Endothelial cell (in vitro differentiated cells): ENCODE results near the gene TMEM109. TPM values are rescaled to one million over a fixed set of nuclear protein-coding genes. Genes with fewer than 3 reads are reported as not detected.

ENCODE experiments used
- DNase-seq: peaks from one replicate; pipeline ENCODE4 v3.0.0; 2021; ENCODE audit warnings: low spot score
- H3K27ac Mint-ChIP-seq: one replicate; pipeline ENCODE4 v1.8.0; 2021; ENCODE audit warnings: mixed read lengths, inconsistent platforms; ENCODE audit not compliant: unreplicated experiment
- H3K27me3 Mint-ChIP-seq: one replicate; pipeline ENCODE4 v1.8.0; 2021; ENCODE audit warnings: mild to moderate bottlenecking, moderate library complexity, mixed read lengths, inconsistent platforms; ENCODE audit not compliant: unreplicated experiment
- H3K36me3 Mint-ChIP-seq: one replicate; pipeline ENCODE4 v1.8.0; 2021; ENCODE audit warnings: mild to moderate bottlenecking, low read depth, mixed read lengths, inconsistent platforms; ENCODE audit not compliant: unreplicated experiment
- H3K4me1 Mint-ChIP-seq: one replicate; pipeline ENCODE4 v1.8.0; 2021; ENCODE audit warnings: mild to moderate bottlenecking, mixed read lengths, inconsistent platforms; ENCODE audit not compliant: unreplicated experiment
- H3K4me3 Mint-ChIP-seq: one replicate; pipeline ENCODE4 v1.8.0; 2021; ENCODE audit warnings: mild to moderate bottlenecking, mixed read lengths, inconsistent platforms; ENCODE audit not compliant: unreplicated experiment
- H3K9me3 Mint-ChIP-seq: one replicate; pipeline ENCODE4 v1.8.0; 2021; ENCODE audit warnings: mixed read lengths, inconsistent platforms; ENCODE audit not compliant: unreplicated experiment
- total RNA-seq: library from RNA; stranded (reverse); fragmentation: NEBNext Ultra II Directional; extraction: Animal tissue kit (Norgen Biotek cat#: 25700); gene quantifications from one replicate; pipeline ENCODE4 v1.2.1, GENCODE V29; 2021; ENCODE audit not compliant: unreplicated experiment
- TF ChIP-seq, protein P1 (sequence below): fragments of 200-600 bp; sonication (generic); IDR thresholded peaks from one replicate; pipeline ENCODE4 v1.5.0; 2021; ENCODE audit warnings: antibody characterized with exemption; ENCODE audit not compliant: unreplicated experiment

Gene TMEM109
- total RNA-seq, 1 donor from 2014 or later, result 95.1 TPM

DNA sequence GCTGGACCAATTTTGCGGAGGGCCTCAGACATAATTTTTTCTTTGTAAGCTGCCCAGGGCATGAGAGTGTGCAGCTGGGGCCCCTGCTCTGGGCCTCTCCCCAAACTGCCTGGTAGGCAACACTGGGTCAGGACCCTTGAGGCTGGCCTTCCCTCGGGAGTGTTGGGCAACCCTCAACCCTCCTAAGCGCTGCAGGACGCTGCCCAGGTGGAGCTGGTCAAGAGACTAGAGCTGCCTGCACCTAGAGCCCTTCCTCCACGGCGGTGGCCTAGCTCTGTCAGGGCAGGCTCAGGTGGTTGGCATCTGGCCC, 9.8 kb downstream of the TMEM109 start:
- H3K36me3 Mint-ChIP-seq, result peaks cover 34% of the 10 kb centered on the region
- no peaks in the 10 kb centered on the region for H3K9me3 Mint-ChIP-seq
- DNase-seq, result no peak
- H3K27me3 Mint-ChIP-seq, result peaks cover 8% of the 10 kb centered on the region
- TF ChIP-seq, protein P1, sequence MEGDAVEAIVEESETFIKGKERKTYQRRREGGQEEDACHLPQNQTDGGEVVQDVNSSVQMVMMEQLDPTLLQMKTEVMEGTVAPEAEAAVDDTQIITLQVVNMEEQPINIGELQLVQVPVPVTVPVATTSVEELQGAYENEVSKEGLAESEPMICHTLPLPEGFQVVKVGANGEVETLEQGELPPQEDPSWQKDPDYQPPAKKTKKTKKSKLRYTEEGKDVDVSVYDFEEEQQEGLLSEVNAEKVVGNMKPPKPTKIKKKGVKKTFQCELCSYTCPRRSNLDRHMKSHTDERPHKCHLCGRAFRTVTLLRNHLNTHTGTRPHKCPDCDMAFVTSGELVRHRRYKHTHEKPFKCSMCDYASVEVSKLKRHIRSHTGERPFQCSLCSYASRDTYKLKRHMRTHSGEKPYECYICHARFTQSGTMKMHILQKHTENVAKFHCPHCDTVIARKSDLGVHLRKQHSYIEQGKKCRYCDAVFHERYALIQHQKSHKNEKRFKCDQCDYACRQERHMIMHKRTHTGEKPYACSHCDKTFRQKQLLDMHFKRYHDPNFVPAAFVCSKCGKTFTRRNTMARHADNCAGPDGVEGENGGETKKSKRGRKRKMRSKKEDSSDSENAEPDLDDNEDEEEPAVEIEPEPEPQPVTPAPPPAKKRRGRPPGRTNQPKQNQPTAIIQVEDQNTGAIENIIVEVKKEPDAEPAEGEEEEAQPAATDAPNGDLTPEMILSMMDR, result no peak
- H3K4me3 Mint-ChIP-seq, result peak overlapping the region; percentile 25
- no peak overlapping the region for H3K27ac Mint-ChIP-seq
- H3K4me1 Mint-ChIP-seq, result peaks cover 17% of the 10 kb centered on the region

DNA sequence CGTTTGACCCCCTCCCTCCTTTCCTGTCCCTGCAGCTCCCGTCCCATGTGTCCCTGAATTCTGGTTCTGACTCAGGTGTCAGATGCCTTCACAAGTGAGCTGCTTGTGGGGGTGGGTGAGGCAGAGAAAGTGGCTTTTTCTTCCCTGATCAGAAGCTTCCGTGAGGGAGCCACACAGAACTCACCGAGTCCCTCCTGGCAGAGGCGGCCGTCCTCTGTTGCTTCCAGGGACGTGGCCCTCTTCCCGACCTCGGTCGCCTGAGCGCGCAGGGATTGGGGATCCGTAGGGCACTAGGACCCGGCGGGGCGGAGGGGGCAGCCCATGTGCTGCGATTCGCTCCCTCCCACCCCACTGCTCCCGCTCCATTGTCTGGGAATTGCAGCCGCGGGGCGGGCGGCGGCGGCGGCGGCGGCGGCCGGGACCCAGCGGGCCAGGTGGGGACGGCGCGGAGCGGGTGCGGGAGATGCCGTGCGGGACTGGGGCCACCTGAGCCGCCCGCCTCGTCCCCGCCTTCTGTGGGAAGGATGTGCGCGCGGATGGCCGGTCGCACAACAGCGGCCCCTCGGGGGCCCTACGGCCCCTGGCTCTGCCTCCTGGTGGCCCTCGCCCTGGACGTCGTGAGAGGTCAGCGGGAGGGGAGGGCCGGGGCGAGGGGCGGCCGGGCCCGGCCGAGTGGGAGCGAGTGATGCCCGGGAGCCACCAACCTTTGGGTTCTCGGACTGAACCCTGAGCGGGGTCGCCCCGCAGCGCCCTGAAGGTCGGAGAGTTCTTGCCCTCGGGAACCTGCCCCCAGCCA, 10.3 kb downstream of the TMEM109 start, which contains the start of gene TMEM132A:
TSS of gene TMEM132A (plus strand) at position 351 of the 796 bp plus-strand sequence. CDS start at position 525, 174 bp downstream.
- TF ChIP-seq, protein P1, result no peak
- Mint-ChIP-seq H3K27ac (peak within 1 kb of the TSS; percentile 77), H3K36me3 (peaks cover 38% of the 10 kb centered on the region), H3K9me3 (no peaks in the 10 kb centered on the region), H3K4me3 (peak within 1 kb of the TSS; percentile 95), H3K27me3 (peaks cover 7% of the 10 kb centered on the region), H3K4me1 (peaks cover 17% of the 10 kb centered on the region)
- DNase-seq, result peak; percentile 79

DNA sequence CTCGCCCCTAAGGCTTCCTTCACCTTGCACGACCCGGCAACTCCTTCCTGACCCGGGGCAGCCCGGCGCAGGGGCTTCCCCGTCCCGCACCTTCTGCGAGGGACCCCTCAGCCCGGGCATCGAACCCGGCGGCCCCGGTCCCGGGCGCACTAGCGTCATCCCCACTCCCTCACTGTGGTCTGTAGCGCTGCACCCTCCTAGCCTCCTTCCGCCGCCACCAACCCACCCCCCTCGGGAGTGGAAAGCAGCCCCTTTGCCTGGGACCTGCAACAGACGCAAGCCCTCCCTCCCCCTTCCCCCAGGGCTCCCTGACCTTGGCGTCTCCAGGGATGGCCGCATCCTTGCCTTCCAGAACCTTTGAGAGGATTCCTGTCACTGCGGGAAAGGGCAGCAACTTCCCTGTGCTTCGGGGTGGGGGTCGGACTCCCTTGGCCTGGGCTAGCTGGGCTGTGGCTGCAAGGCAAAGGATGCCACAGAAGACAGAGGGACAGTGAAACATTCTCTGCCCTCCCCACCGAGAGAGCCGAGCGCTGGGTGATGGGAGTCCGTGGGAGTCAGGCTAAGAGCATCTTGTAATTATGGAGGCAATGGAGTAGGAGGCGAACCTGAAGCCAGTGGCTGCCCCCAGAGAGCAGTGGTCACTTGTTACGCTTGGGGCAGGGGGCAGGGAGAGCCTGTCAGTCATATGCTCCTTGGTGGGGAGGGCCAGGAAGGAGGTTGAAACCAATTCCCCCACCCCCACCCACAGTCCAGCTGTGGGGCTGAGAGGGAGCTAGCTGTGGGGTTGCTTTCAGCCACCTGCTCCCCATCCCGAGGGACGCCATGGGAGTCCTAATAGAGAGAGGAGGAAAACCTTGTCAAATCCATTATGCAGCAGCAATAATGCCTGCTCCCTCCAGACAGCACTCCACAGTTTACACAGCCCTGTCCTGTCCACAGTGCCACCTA, 11.2 kb downstream of the TMEM109 start:
- Mint-ChIP-seq H3K9me3 (no peaks in the 10 kb centered on the region), H3K27ac (peak overlapping the region; percentile 77), H3K27me3 (peaks cover 4% of the 10 kb centered on the region), H3K4me1 (peaks cover 17% of the 10 kb centered on the region), H3K4me3 (peak overlapping the region; percentile 95), H3K36me3 (peaks cover 44% of the 10 kb centered on the region)
- TF ChIP-seq, protein P1, result no peak
- DNase-seq, result peak; percentile 22

DNA sequence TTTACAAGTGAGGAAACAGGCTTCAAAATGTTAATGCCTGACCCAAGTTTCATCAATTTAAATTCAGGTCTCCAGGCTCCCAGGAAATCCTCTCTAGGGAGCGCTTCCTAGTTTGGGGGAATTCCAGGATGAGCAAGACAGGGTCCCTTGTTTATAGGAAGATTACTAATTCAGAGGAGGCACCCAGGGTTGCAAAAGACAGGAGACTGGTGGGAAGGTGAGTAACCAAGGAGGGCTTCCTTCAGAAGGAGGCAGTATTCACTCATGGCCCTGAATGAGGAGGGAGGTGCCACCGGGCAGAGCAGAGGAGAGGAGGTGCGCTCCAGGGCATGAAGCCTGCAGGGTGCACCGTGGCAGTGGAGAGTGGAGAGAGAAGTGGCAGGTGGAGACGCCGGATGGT, 11.9 kb downstream of the TMEM109 start:
- TF ChIP-seq, protein P1, result no peak
- peaks cover 17% of the 10 kb centered on the region for H3K4me1 Mint-ChIP-seq
- no peaks in the 10 kb centered on the region for H3K9me3 Mint-ChIP-seq
- peak overlapping the region; percentile 95 for H3K4me3 Mint-ChIP-seq
- DNase-seq, result no peak
- peaks cover 43% of the 10 kb centered on the region for H3K36me3 Mint-ChIP-seq
- H3K27me3 Mint-ChIP-seq, result peaks cover 8% of the 10 kb centered on the region
- peak overlapping the region; percentile 75 for H3K27ac Mint-ChIP-seq
